ENCODE data around the gene RAP1GDS1.

RAP1GDS1 gene

GRCh38 chr4:98485816-98486345 lies 224.7 kb downstream of the RAP1GDS1 start:
- no peak for DNase-seq

GRCh38 chr4:98490251-98490650 lies 229.1 kb downstream of the RAP1GDS1 start:
- DNase-seq: no peak

- DNase-seq: no peak
Measured at GRCh38 chr4:98491899-98492559, 230.8 kb downstream of the RAP1GDS1 start.

- DNase-seq: no peak
Measured at GRCh38 chr4:98493296-98493695, 232.1 kb downstream of the RAP1GDS1 start.

All from activated CD4-positive, CD25-positive, alpha-beta regulatory T cell treated with anti-CD3 and anti-CD28 coated beads, Interleukin-2, amount 50 U/mL, for 72 hours (primary cell).